NCI-H146 (cell line): ENCODE data around the gene LAMB4.

Experiments
- DNase-seq: peaks from one replicate; lab custom pipeline; 2025; lab: John Stamatoyannopoulos, UW

The LAMB4 gene

GRCh38 chr7:108104324-108104723, 25.8 kb downstream of the LAMB4 start:
- no peak for DNase-seq

DNA sequence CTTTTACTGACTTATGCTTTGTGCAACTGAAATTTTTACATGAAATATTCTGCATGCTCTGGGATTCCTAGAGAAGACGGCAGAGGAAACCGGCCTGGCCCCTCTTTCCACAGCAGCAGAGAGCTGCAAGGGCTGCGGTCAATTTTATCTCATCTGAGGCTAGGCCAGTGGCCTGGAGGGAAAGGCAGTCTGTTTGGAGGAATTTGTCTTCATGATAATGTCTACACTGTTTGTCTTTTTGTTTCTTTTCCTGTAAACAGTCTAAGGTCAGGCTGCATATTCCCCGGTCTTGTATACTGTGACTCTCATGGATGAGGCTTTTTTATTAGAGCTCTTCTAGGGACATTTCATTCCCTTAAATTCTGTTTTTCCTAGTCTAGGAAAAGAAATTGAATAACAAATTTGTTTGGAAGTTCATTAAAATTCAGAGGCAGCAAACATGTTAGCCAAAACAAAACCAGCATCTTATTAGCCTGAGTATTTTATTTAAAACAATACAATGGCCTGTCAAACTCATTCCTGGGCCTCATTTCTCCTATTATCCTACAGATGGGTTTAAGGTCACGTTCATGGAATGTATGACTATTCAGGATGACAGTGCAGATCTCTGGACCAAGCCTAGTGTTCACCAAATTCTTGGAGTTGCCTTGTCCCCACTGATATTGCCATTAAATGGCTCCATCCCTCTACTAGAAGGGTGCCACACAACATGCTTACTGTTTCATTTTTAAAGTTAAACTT, 26.4 kb downstream of the LAMB4 start:
- no peak for DNase-seq

- no peak for DNase-seq
Measured at GRCh38 chr7:108102671-108103312, 27.4 kb downstream of the LAMB4 start.

DNA sequence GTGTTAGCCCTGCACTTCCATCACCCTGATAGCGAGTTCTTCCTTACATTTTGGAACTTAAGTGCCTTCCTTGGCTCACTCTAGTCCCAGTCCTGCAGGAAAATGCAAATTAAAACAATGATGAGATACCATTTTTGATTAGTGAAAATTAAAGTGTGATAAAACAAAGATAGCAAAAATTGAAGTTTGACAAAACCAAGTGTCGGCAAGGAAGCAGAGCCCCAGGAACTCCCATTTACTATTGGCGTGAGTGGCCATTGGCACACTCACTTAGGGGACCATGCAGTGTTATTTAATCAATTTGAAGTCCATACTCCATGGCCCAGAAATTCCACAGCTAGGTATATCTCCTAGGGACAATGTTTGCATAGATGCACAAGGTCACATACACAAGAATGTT, 28.4 kb downstream of the LAMB4 start:
- no peak for DNase-seq

DNA sequence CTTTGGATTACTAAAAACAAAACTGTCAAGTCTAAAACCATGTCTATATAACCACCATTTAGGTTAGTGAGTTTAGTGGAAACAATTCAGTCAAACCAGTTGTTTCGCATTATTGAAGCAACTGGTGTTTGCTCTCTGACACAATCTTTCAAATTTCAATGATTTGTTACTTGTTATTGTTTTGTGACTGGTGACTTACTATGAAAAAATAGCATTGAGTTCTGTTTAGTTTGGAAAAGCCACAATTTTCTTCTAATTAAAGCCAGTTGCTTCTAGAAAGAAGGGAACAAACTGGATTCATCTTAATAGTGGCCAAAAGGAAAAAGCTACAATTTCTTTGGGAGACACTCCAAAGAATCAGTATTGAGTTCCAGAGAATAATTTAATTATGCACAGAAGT, 30.4 kb downstream of the LAMB4 start:
- no peak for DNase-seq

GRCh38 chr7:108097703-108098102, 32.5 kb downstream of the LAMB4 start:
- DNase-seq = no peak

GRCh38 chr7:108096996-108097395, 33.2 kb downstream of the LAMB4 start:
- DNase-seq = no peak

DNA sequence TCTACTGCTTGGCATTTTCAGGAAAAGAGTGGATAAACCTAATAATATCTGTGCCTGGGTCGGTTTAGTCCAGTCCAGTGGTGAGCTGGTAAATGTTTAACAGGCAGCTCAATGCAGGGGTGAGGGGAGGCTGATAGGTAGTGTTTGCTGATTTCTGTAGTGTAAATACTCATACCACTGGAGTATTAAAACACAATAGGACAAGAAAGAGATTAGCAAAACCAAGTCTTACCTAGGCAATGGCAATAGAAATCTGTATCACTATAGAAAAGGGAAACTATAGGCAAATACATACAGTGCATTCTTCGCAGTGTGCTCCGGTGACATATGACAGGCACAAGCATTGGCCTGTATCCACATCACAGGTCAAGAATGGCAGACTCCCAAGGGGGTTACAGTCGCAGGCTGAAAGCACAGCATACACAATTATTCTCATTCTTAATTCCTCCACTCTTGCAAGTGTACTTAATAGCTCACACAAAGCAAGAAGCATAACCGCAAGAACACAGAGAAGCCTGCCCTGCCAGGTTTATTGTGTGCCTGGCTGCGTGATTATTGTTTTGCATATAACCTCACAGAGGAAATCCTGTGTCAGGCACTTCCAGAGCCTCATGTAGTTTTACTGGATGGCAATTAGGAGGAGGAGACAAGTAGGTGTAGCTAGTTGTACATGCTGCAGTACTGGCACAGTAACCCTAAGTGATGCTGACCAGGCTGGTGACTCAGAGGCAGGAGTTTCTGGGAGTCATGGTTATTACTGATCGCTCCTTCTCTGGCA, 35.0 kb downstream of the LAMB4 start:
- DNase-seq = peak; percentile 14

DNA sequence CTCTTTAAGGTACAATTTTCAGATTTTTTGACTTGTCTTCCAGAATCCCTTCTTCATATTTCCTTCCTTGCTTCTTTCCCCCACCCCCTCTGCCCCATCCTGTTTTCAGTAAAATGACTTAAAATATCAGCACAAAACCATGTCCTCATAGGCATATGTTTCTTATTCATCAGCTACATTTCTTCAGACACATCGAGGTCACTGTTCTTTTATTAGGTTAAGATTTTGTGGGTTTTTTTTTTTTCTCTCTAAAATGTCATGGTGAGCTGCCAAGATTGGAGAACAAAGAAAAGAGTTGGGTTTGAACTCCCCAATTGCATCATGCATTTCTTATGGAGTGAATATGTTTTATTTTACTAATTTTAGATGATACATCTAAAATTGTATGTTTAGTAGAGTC, 35.8 kb downstream of the LAMB4 start:
- no peak for DNase-seq

- no peak for DNase-seq
Measured at GRCh38 chr7:108093851-108094331, 36.3 kb downstream of the LAMB4 start.

DNA sequence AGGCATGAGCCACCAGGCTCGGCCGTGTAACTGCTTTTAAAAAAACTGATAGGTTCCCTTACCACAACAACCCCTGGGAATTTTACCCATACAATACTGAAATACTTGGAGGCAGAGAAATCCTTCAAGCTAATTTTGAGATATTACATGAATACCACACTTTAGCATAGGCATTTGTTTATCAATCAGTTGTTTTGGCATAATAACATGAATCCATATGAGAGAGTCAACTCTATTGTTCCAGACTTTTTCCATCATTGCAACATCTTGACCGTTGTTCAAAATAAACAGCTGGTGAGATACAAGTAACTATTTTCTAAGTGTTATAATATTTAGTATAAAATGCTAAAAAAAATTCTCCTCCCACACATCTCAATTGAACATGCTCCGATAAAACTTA, 36.8 kb downstream of the LAMB4 start:
- no peak for DNase-seq

DNA sequence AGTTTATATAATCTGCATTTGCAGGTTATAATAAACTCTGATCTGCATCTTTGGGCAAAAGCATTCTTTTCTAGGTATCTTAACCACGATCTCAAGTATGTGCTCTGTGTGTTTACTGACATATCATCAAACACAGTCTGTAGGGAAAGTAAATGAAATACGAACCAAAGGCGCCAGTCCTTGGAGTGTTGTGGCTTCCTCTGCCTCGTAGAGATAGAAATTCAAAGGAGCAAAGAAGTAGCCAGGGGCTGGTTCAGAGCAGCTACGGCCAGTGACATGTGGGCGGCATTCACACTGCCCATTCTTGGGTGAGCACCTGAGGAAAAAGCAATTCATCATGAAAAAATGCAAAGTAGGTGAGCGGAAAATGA, 38.7 kb downstream of the LAMB4 start:
- no peak for DNase-seq

GRCh38 chr7:108090791-108091460, 39.2 kb downstream of the LAMB4 start:
- DNase-seq = no peak

DNA sequence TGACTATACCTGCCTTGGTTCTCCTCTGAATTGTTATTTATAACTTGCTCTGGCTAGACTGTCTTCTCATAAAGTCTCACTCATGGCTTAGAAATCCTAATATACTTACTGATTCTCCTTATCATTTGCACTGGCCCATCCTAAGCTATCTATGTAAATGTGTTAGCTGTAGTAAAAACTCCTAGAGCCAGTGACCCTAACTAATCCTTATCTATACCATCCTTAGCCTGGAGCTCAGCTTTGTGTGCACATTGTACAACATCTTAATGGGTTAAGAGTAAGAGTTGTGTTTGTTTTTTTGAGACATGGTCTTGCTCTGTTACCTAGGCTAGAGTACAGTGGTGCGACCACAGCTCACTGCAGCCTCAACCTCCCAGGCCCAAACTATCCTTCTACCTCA, 40.8 kb downstream of the LAMB4 start:
- DNase-seq = no peak

DNA sequence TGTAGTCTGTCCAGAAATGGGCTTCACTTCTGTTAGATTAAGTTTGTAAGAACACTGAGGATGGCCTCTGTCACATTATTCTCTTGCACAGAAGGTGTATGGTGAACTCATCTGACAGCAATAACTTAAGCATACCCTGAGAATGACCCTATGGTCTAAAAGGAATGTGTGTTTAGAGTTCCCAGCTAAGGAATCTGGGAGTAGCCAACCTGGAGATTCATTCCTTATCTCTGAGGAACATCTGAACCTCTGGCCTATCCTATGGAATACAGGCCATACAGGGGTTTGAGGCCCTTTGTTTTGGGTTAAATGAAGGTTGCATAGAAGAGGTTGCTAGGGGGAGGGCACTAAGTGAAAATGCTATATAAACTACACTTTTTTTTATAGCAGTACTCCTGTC, 41.4 kb downstream of the LAMB4 start:
- no peak for DNase-seq

DNA sequence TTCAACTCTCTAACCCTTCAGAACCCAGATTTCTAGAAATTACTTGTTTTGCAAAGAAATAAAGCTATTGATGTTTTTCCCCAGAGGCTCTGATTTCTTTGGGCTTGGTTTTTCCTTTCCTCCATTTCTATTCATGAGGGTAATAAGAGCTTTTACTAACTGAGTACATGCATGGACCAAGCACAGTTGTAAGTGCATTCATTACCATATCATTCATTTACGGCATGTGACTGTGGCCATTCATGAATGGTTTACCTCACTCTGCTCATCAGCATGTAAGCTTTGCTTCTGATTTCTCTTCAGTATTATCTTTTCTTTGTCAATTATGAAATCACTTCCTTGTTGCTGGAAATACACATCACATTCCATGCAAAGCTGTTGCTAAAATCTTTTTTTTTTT, 42.4 kb downstream of the LAMB4 start:
- DNase-seq = no peak

- peak; percentile 11 for DNase-seq
Measured at GRCh38 chr7:108086962-108087361, 43.2 kb downstream of the LAMB4 start.

GRCh38 chr7:108086546-108086945, 43.6 kb downstream of the LAMB4 start:
- DNase-seq = no peak

- DNase-seq = no peak
Measured at GRCh38 chr7:108083980-108084379, 46.2 kb downstream of the LAMB4 start.

DNA sequence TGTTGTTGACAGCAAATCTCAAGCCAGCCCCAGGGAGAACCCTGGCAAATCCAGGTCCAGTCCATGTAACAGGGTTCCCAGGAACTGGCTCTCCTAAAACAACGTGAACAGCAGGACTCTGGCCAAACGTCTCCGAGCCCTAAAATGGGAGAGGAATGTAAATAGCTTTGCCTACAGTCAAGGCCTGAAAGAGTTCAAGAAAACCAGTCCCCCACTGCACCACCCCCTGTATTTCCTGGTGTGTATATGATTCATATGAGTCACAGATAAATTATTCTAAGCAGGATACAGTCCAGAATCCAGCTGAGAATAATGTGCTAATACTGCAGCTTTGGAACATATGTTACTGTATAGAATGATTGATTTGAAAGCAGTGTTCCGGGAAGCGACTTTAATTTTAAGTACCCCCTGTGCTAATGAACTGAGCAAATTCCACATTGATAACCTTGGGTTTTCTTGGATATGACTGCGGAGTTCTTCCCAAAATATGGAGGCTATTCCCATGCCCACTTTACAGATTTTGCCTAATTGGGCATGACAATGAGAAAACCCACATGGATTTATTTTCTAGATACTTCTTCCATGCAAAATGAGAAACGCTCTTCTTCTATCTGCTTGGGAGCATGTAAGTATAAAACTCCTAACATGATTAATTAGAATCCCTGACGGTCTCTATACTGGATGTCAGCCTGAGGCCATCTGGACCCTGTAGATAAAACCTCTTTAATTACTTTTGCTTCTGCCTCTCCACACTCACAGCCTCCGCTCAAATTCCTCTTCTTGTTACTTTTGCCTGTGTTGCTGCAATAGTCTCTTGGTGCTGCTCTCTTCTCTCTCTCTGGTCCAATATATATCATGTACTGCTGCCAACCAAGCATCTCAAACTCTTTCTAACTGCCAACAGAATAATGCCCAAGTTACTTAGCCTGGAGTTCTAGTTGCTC, 50.2 kb downstream of the LAMB4 start:
- DNase-seq = no peak

DNA sequence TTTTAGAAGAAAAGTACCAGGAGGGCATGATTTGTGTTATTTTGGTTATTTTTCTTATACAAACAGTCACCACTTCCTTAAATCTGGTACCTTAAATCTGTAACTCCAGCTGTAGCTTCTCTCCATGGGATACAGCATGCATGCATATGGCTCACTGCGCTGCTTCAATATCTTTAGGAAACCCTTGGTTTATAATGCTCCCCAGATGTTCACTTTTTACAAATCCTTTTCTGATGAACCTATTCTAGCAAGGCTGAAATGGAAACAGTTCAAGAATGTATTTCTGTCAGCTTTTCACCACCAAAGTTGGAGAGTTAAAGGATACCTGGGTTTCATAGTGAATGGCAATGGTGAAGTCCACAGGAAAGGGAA, 50.9 kb downstream of the LAMB4 start:
- DNase-seq = no peak
